Neural progenitor cell (in vitro differentiated cells): ENCODE results near the gene RGMA. TPM values are rescaled to one million over a fixed set of nuclear protein-coding genes. Genes with fewer than 3 reads are reported as not detected.

Experiments
- DNase-seq: peaks from one replicate; pipeline ENCODE4 v3.0.0-alpha.2; 2016; ENCODE audit warnings: low spot score
- H2AFZ ChIP-seq: fragments of 200-600 bp; sonication (generic); replicated peaks from 2 replicates; pipeline ENCODE4 v1.6.1; 2016; ENCODE audit warnings: antibody characterized with exemption
- H3F3A ChIP-seq: fragments of 200-600 bp; sonication (generic); 2 replicates; pipeline ENCODE4 v1.6.1; 2016; ENCODE audit warnings: antibody characterized with exemption, low read depth
- H3K27ac ChIP-seq: fragments of 200-600 bp; sonication (generic); 2 replicates; pipeline ENCODE4 v1.5.1; 2016; ENCODE audit warnings: mild to moderate bottlenecking
- H3K27me3 ChIP-seq: fragments of 200-600 bp; sonication (generic); 2 replicates; pipeline ENCODE4 v1.6.1; 2016; ENCODE audit warnings: mild to moderate bottlenecking, moderate library complexity
- H3K36me3 ChIP-seq: fragments of 200-600 bp; sonication (generic); 2 replicates; pipeline ENCODE4 v1.5.1; 2016
- H3K4me1 ChIP-seq: fragments of 200-600 bp; sonication (generic); 2 replicates; pipeline ENCODE4 v1.6.1; 2016; ENCODE audit warnings: mixed run types
- H3K4me2 ChIP-seq: fragments of 200-600 bp; sonication (generic); 2 replicates; pipeline ENCODE4 v1.6.1; 2016
- H3K4me3 ChIP-seq: fragments of 200-600 bp; sonication (generic); 2 replicates; pipeline ENCODE4 v1.5.1; 2016
- H3K79me2 ChIP-seq: fragments of 200-600 bp; sonication (generic); 2 replicates; pipeline ENCODE4 v1.6.1; 2016; ENCODE audit warnings: low read depth
- H3K9ac ChIP-seq: fragments of 200-600 bp; sonication (generic); 2 replicates; pipeline ENCODE4 v1.6.1; 2016
- H3K9me3 ChIP-seq: fragments of 200-600 bp; sonication (generic); 2 replicates; pipeline ENCODE4 v1.5.1; 2016; ENCODE audit warnings: low read depth
- H4K20me1 ChIP-seq: fragments of 200-600 bp; sonication (generic); 2 replicates; pipeline ENCODE4 v1.6.1; 2016; ENCODE audit warnings: low read depth
- H3K27ac Mint-ChIP-seq: 3 replicates; pipeline ENCODE4 v1.8.0; 2021; ENCODE audit warnings: mixed read lengths
- H3K27me3 Mint-ChIP-seq: 2 replicates; pipeline ENCODE4 v1.8.0; 2022; ENCODE audit warnings: low read depth, mild to moderate bottlenecking, inconsistent platforms, moderate library complexity, mixed read lengths; ENCODE audit not compliant: insufficient read depth
- H3K36me3 Mint-ChIP-seq: 3 replicates; pipeline ENCODE4 v1.8.0; 2021; ENCODE audit warnings: mixed read lengths
- H3K4me1 Mint-ChIP-seq: 3 replicates; pipeline ENCODE4 v1.8.0; 2021; ENCODE audit warnings: mixed read lengths
- H3K4me3 Mint-ChIP-seq: 3 replicates; pipeline ENCODE4 v1.8.0; 2021; ENCODE audit warnings: mild to moderate bottlenecking, moderate library complexity, mixed read lengths
- H3K9me3 Mint-ChIP-seq: 3 replicates; pipeline ENCODE4 v1.8.0; 2020; ENCODE audit warnings: mixed read lengths
- CTCF ChIP-seq: fragments of 200-600 bp; sonication (generic); IDR thresholded peaks from 2 replicates; pipeline ENCODE4 v1.5.1; 2017; ENCODE audit warnings: antibody characterized with exemption, mild to moderate bottlenecking
- EZH2 ChIP-seq: fragments of 200-600 bp; sonication (generic); IDR thresholded peaks from 2 replicates; pipeline ENCODE4 v1.6.1; 2017; ENCODE audit warnings: antibody characterized with exemption, mild to moderate bottlenecking, moderate library complexity
- EZH2phosphoT487 ChIP-seq: fragments of 200-600 bp; sonication (generic); IDR thresholded peaks from 2 replicates; pipeline ENCODE4 v1.6.1; 2017; ENCODE audit warnings: antibody characterized with exemption
- total RNA-seq: library from RNA; depleted of rRNA; stranded (reverse); fragments of >200 nt; gene quantifications from 2 replicates; pipeline ENCODE4 v1.2.3, GENCODE V29; 2015; ENCODE audit warnings: low replicate concordance

RGMA gene
- total RNA-seq, 1 donor from 2014 or later, result 41.4 TPM

- Histone ChIP-seq H3K4me3 (no peak overlapping the region), H3K79me2 (peaks cover 48% of the 10 kb centered on the region), H3K4me1 (no peaks in the 10 kb centered on the region), H4K20me1 (peaks cover 61% of the 10 kb centered on the region), H3K27me3 (no peaks in the 10 kb centered on the region), H2AFZ (no peak overlapping the region), H3K36me3 (peaks cover 82% of the 10 kb centered on the region), H3K4me2 (no peak overlapping the region), H3F3A (peaks cover 61% of the 10 kb centered on the region), H3K9ac (no peak overlapping the region), H3K9me3 (no peaks in the 10 kb centered on the region), H3K27ac (no peak overlapping the region)
- Mint-ChIP-seq H3K9me3 (no peaks in the 10 kb centered on the region), H3K4me3 (no peak overlapping the region), H3K27ac (no peak overlapping the region), H3K4me1 (peaks cover 12% of the 10 kb centered on the region), H3K36me3 (peaks cover 52% of the 10 kb centered on the region), H3K27me3 (no peaks in the 10 kb centered on the region)
- TF ChIP-seq EZH2phosphoT487 (no peak), CTCF (no peak), EZH2 (no peak)
- DNase-seq, result no peak
Observed at GRCh38 chr15:92992720-92993119, 96.3 kb downstream of the RGMA start.

GRCh38 chr15:92990031-92990430, 99.0 kb downstream of the RGMA start:
- H3K9me3 Mint-ChIP-seq, result no peaks in the 10 kb centered on the region
- no peak for TF ChIP-seq CTCF
- TF ChIP-seq EZH2, result no peak
- TF ChIP-seq EZH2phosphoT487, result no peak
- DNase-seq, result no peak
- Histone ChIP-seq H3K79me2 (peaks cover 70% of the 10 kb centered on the region), H4K20me1 (peaks cover 71% of the 10 kb centered on the region), H2AFZ (no peak overlapping the region), H3F3A (peaks cover 67% of the 10 kb centered on the region), H3K9ac (no peak overlapping the region), H3K36me3 (peaks cover 83% of the 10 kb centered on the region), H3K9me3 (no peaks in the 10 kb centered on the region), H3K27me3 (no peaks in the 10 kb centered on the region), H3K4me2 (no peak overlapping the region), H3K27ac (no peak overlapping the region), H3K4me1 (no peaks in the 10 kb centered on the region), H3K4me3 (no peak overlapping the region)
- no peak overlapping the region for H3K4me3 Mint-ChIP-seq
- no peaks in the 10 kb centered on the region for H3K27me3 Mint-ChIP-seq
- H3K27ac Mint-ChIP-seq, result peak overlapping the region; percentile 4
- peaks cover 12% of the 10 kb centered on the region for H3K4me1 Mint-ChIP-seq
- peaks cover 44% of the 10 kb centered on the region for H3K36me3 Mint-ChIP-seq

- H3K4me3 ChIP-seq, result no peak overlapping the region
- H4K20me1 ChIP-seq, result peaks cover 66% of the 10 kb centered on the region
- Mint-ChIP-seq H3K4me3 (no peak overlapping the region), H3K9me3 (no peaks in the 10 kb centered on the region), H3K36me3 (peaks cover 44% of the 10 kb centered on the region), H3K27ac (peak overlapping the region; percentile 4), H3K27me3 (no peaks in the 10 kb centered on the region), H3K4me1 (peaks cover 12% of the 10 kb centered on the region)
- H3K4me2 ChIP-seq, result no peak overlapping the region
- H3K9ac ChIP-seq, result no peak overlapping the region
- no peak for DNase-seq
- no peak for TF ChIP-seq EZH2phosphoT487
- no peak for TF ChIP-seq EZH2
- TF ChIP-seq CTCF, result no peak
- H3K36me3 ChIP-seq, result peaks cover 83% of the 10 kb centered on the region
- H3K27me3 ChIP-seq, result no peaks in the 10 kb centered on the region
- H2AFZ ChIP-seq, result no peak overlapping the region
- H3K79me2 ChIP-seq, result peaks cover 68% of the 10 kb centered on the region
- H3F3A ChIP-seq, result peaks cover 65% of the 10 kb centered on the region
- no peaks in the 10 kb centered on the region for H3K9me3 ChIP-seq
- no peaks in the 10 kb centered on the region for H3K4me1 ChIP-seq
- H3K27ac ChIP-seq, result peak overlapping the region; percentile 25
Observed at GRCh38 chr15:92989470-92989869, 99.5 kb downstream of the RGMA start.

Other genes with a start within 250 kb of the RGMA start
- 77.6 and 128 TPM in 2 replicates for gene CHD2, start 188.9 kb downstream of the RGMA start, total RNA-seq